ENCODE results near the gene NPR2. TPM values are rescaled to one million over a fixed set of nuclear protein-coding genes. Genes with fewer than 3 reads are reported as not detected.
A peak's percentile ranks its signal among the peaks of the same experiment; 100 is the strongest.

The NPR2 gene
- total and polyA plus RNA-seq, 2 donors (not counting 3 experiments of a cell fraction or from before 2014, with no cell fraction given) = 16.4 to 25.6 TPM

- intact Hi-C loops (cut with micrococcal nuclease) (loop anchor here (1.0 to 5.0 kb wide), 7 partner anchors 11 to 121 kb away; partner anchors contain the start of genes CREB3, HINT2 and TLN1), dilution Hi-C loops (cut with MboI; ENCODE audit: extremely low pct_ligation_motif_present, low sequenced_read_pairs) (no loop called here)
- Histone ChIP-seq H3K79me2 (ENCODE audit: control insufficient read depth, insufficient read depth, low read length) (no peaks in the 10 kb centered on the region), H3K36me3 (ENCODE audit: control insufficient read depth in 2 of 2, extremely low read depth in 1 of 2, insufficient read depth in 2 of 2, low read length in 2 of 2) (no peaks in the 10 kb centered on the region), H3K27me3 (ENCODE audit: control insufficient read depth in 2 of 2, insufficient read depth in 2 of 2, low read length in 2 of 2) (no peaks in the 10 kb centered on the region), H3K4me3 (replicated peaks in 1 of 3; ENCODE audit: insufficient read depth in 1 of 3, low read depth in 1 of 3, low read length in 3 of 3) (no peak overlapping the region), H3K9me3 (replicated peaks; ENCODE audit: control insufficient read depth, insufficient read depth, low read length) (no peaks in the 10 kb centered on the region), H3K27ac (ENCODE audit: insufficient read depth, low read depth, low read length) (no peak overlapping the region), H3K9me1 (replicated peaks; ENCODE audit: control insufficient read depth, extremely low read depth, insufficient read depth, low read length) (no peaks in the 10 kb centered on the region), H2AFZ (ENCODE audit: low read depth, low read length) (peak overlapping the region; percentile 68), H3K4me1 (ENCODE audit: control insufficient read depth, extremely low read depth, insufficient read depth, low read length) (peaks cover 9% of the 10 kb centered on the region), H3K9ac (replicated peaks; ENCODE audit: extremely low read depth, insufficient read depth, low read length) (no peak overlapping the region), H4K20me1 (replicated peaks; ENCODE audit: control insufficient read depth, extremely low read depth, insufficient read depth, low read length) (no peaks in the 10 kb centered on the region), H3K4me2 (ENCODE audit: insufficient read depth, low read length) (no peak overlapping the region)
- peak; percentile 97 for FAIRE-seq
- DNase-seq (ENCODE audit: low read depth, low spot score) = peak; percentile 85
- no peak for TF ChIP-seq POLR2A (IDR thresholded peaks at IDR 0.05; ENCODE audit: low read depth, low read length)
- TF ChIP-seq CTCF (IDR thresholded peaks at IDR 0.05; ENCODE audit: extremely low read depth in 1 of 2, insufficient read depth in 1 of 2, low read depth in 1 of 2, low read length in 2 of 2) = peak; percentile 72 to 90
- no peak for TF ChIP-seq MAX (IDR thresholded peaks at IDR 0.05; ENCODE audit: insufficient read depth, insufficient read length)
- BruUV-seq (replicated peaks) = no TSS peak
- ChIA-PET CTCF (interaction anchor here (0.6 to 7.6 kb wide), 67 partner anchors 8 to 341 kb away, joined by 3 to 277 read pairs (median 5); partner anchors contain the start of genes CREB3, GBA2, HINT2 and HRCT1), POLR2A (no interaction called here)
Observed at GRCh38 chr9:35826071-35826701, 34.8 kb downstream of the NPR2 start.

GRCh38 chr9:35827486-35827885, 36.1 kb downstream of the NPR2 start:
- CTCF ChIA-PET = interaction anchor here (2.0 to 7.6 kb wide), 3 partner anchors 37 to 84 kb away, joined by 27 to 277 read pairs (median 212); partner anchors contain the start of gene NPR2
- no peak overlapping the region for H3K9ac ChIP-seq (replicated peaks; ENCODE audit: extremely low read depth, insufficient read depth, low read length)
- no peaks in the 10 kb centered on the region for H3K36me3 ChIP-seq (ENCODE audit: control insufficient read depth in 2 of 2, extremely low read depth in 1 of 2, insufficient read depth in 2 of 2, low read length in 2 of 2)
- H3K79me2 ChIP-seq (ENCODE audit: control insufficient read depth, insufficient read depth, low read length) = no peaks in the 10 kb centered on the region
- DNase-seq (ENCODE audit: low read depth, low spot score) (no peak), FAIRE-seq (no peak)
- H3K4me3 ChIP-seq (replicated peaks in 1 of 3; ENCODE audit: insufficient read depth in 1 of 3, low read depth in 1 of 3, low read length in 3 of 3) = no peak overlapping the region
- no peak overlapping the region for H3K4me2 ChIP-seq (ENCODE audit: insufficient read depth, low read length)
- H3K9me1 ChIP-seq (replicated peaks; ENCODE audit: control insufficient read depth, extremely low read depth, insufficient read depth, low read length) = no peaks in the 10 kb centered on the region
- intact Hi-C loops (cut with micrococcal nuclease) = loop anchor here (5.0 kb wide), 1 partner anchor 120 kb away; no protein-coding TSS in a partner anchor
- peaks cover 9% of the 10 kb centered on the region for H3K4me1 ChIP-seq (ENCODE audit: control insufficient read depth, extremely low read depth, insufficient read depth, low read length)
- H3K27me3 ChIP-seq (ENCODE audit: control insufficient read depth in 2 of 2, insufficient read depth in 2 of 2, low read length in 2 of 2) = no peaks in the 10 kb centered on the region
- dilution Hi-C loops (cut with MboI; ENCODE audit: extremely low pct_ligation_motif_present, low sequenced_read_pairs) = no loop called here
- no TSS peak for BruUV-seq (replicated peaks)
- no peaks in the 10 kb centered on the region for H4K20me1 ChIP-seq (replicated peaks; ENCODE audit: control insufficient read depth, extremely low read depth, insufficient read depth, low read length)
- H3K27ac ChIP-seq (ENCODE audit: insufficient read depth, low read depth, low read length) = no peak overlapping the region
- TF ChIP-seq FOS (IDR thresholded peaks at IDR 0.05; ENCODE audit: borderline replicate concordance, insufficient read depth, low read length) = no peak
- TF ChIP-seq EZH2 (IDR thresholded peaks at IDR 0.05; ENCODE audit: borderline replicate concordance, low read depth, low read length, severe bottlenecking) = no peak
- no peak for TF ChIP-seq MYC (IDR thresholded peaks at IDR 0.05; ENCODE audit: low read depth, low read length)
- no peaks in the 10 kb centered on the region for H3K9me3 ChIP-seq (replicated peaks; ENCODE audit: control insufficient read depth, insufficient read depth, low read length)
- H2AFZ ChIP-seq (ENCODE audit: low read depth, low read length) = no peak overlapping the region
- POLR2A ChIA-PET = no interaction called here
